ENCODE data around the gene GRM4.

- TF ChIP-seq CEBPB (IDR thresholded peaks at IDR 0.05) (no peak), YY1 (IDR thresholded peaks at IDR 0.05; ENCODE audit: low read depth) (no peak), MAX (IDR thresholded peaks at IDR 0.05) (no peak), TAF1 (IDR thresholded peaks at IDR 0.05; ENCODE audit: low read depth) (no peak), CREB1 (IDR thresholded peaks at IDR 0.05; ENCODE audit: low read depth) (no peak), EP300 (IDR thresholded peaks at IDR 0.05; ENCODE audit: borderline replicate concordance) (no peak), FOXM1 (IDR thresholded peaks at IDR 0.05; ENCODE audit: borderline replicate concordance, low read depth) (no peak), TCF12 (IDR thresholded peaks at IDR 0.05; ENCODE audit: low read depth) (no peak), RAD21 (IDR thresholded peaks at IDR 0.05; ENCODE audit: low read depth) (no peak), USF1 (IDR thresholded peaks at IDR 0.05) (no peak)
Observed at GRCh38 chr6:34100788-34101187, 45.1 kb downstream of the GRM4 start.
